T-helper 17 cell (primary cell): ENCODE measurements around the gene NR5A1. TPM values are rescaled to one million over a fixed set of nuclear protein-coding genes. Genes with fewer than 3 reads are reported as not detected.
A peak's percentile ranks its signal among the peaks of the same experiment; 100 is the strongest.

Source experiments
- ATAC-seq: fragments of 150-1000 bp; cut with Tn5 transposase; 2 replicates; pipeline ENCODE4 v1.10.0; 2021; ENCODE audit warnings: mild to moderate bottlenecking, moderate library complexity
- DNase-seq, 3 donors: peaks; one replicate each; pipeline versions ENCODE4 v3.0.0 to v3.0.0-alpha.2; 2020 to 2021
- H3K9me3 ChIP-seq: one replicate; pipeline ENCODE4 v1.7.0; 2013; ENCODE audit warnings: low read length, mild to moderate bottlenecking; ENCODE audit not compliant: control insufficient read depth, poor library complexity, severe bottlenecking
- H3K27ac Mint-ChIP-seq: one replicate; pipeline ENCODE4 v1.8.0; 2022; ENCODE audit warnings: mild to moderate bottlenecking, moderate library complexity, mixed read lengths
- H3K27me3 Mint-ChIP-seq: one replicate; pipeline ENCODE4 v1.8.0; 2022; ENCODE audit warnings: mixed read lengths
- H3K36me3 Mint-ChIP-seq: one replicate; pipeline ENCODE4 v1.8.0; 2022; ENCODE audit warnings: low read depth, mixed read lengths
- H3K4me1 Mint-ChIP-seq: one replicate; pipeline ENCODE4 v1.8.0; 2022; ENCODE audit warnings: mild to moderate bottlenecking, mixed read lengths
- H3K4me3 Mint-ChIP-seq: one replicate; pipeline ENCODE4 v1.8.0; 2022; ENCODE audit warnings: mild to moderate bottlenecking, moderate library complexity, mixed read lengths
- total RNA-seq, 4 donors: library from RNA in 2 of 4; stranded (reverse) in 2 of 4; gene quantifications; one replicate each; pipeline ENCODE4 v1.2.3 and lab custom pipeline; 2022 to 2026

NR5A1 gene
- total RNA-seq, 2 donors from 2014 or later = not detected

DNA sequence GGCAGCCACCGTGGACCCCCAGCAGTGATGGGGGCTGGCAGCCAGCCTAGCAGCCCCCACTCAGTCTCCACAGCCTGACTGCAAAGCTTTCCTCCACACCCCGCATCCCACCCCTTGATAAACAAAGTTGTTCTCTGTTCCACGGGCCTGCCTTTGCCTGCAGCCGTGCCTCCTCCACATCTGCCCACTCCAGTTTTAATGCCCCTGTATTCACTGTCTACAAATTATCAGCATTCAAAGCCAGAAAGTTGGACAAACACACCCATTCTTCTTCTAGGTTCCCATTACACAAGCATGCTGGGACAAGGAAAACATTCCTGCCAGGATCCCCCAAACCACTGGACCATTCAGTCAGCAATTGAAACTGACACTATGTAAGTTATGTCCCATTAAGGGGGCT lies 23.0 kb upstream of the NR5A1 start:
- Mint-ChIP-seq H3K36me3 (peaks cover 2% of the 10 kb centered on the region), H3K27ac (no peak overlapping the region), H3K27me3 (peaks cover 13% of the 10 kb centered on the region), H3K4me1 (no peaks in the 10 kb centered on the region), H3K4me3 (no peak overlapping the region)
- ATAC-seq (no peak), DNase-seq (no peak)
- H3K9me3 ChIP-seq = no peaks in the 10 kb centered on the region

- Mint-ChIP-seq H3K27me3 (peaks cover 22% of the 10 kb centered on the region), H3K36me3 (peaks cover 2% of the 10 kb centered on the region), H3K4me3 (no peak overlapping the region), H3K4me1 (no peaks in the 10 kb centered on the region), H3K27ac (no peak overlapping the region)
- H3K9me3 ChIP-seq = no peaks in the 10 kb centered on the region
- DNase-seq (no peak), ATAC-seq (no peak)
Observed at GRCh38 chr9:124527781-124528180, 20.6 kb upstream of the NR5A1 start.

DNA sequence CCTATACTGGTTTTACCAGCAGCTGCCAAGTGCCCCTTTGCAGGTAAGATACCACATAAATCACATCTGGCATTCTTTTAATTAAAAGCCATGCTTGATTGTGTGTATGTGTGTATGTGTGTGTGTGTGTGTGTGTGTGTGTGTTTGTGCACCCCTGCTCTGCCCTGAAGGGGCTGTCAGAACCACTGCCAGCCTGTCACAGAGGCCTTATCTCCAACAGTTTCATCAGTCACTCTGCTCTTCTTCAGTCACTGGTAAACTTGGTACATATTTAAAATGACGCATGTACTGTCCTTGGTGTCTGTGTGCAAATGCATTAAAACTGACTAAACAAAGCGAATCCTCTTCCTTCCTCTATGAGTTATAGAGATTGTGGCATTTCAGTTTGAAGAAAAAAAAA lies 19.0 kb upstream of the NR5A1 start:
- no peaks in the 10 kb centered on the region for H3K4me1 Mint-ChIP-seq
- no peak for DNase-seq
- no peaks in the 10 kb centered on the region for H3K36me3 Mint-ChIP-seq
- no peak for ATAC-seq
- H3K9me3 ChIP-seq = no peaks in the 10 kb centered on the region
- no peak overlapping the region for H3K4me3 Mint-ChIP-seq
- peaks cover 32% of the 10 kb centered on the region for H3K27me3 Mint-ChIP-seq
- no peak overlapping the region for H3K27ac Mint-ChIP-seq

GRCh38 chr9:124522121-124523098 lies 15.2 kb upstream of the NR5A1 start:
- H3K9me3 ChIP-seq = no peaks in the 10 kb centered on the region
- ATAC-seq (no peak), DNase-seq (no peak)
- H3K27me3 Mint-ChIP-seq = peaks cover 50% of the 10 kb centered on the region
- H3K27ac Mint-ChIP-seq = no peak overlapping the region
- no peaks in the 10 kb centered on the region for H3K36me3 Mint-ChIP-seq
- H3K4me1 Mint-ChIP-seq = no peaks in the 10 kb centered on the region
- H3K4me3 Mint-ChIP-seq = no peak overlapping the region

- H3K27ac Mint-ChIP-seq = no peak overlapping the region
- DNase-seq = no peak
- no peak for ATAC-seq
- H3K27me3 Mint-ChIP-seq = peaks cover 56% of the 10 kb centered on the region
- no peaks in the 10 kb centered on the region for H3K9me3 ChIP-seq
- no peaks in the 10 kb centered on the region for H3K4me1 Mint-ChIP-seq
- H3K4me3 Mint-ChIP-seq = no peak overlapping the region
- H3K36me3 Mint-ChIP-seq = peaks cover 2% of the 10 kb centered on the region
Observed at GRCh38 chr9:124521142-124521541, 13.9 kb upstream of the NR5A1 start.

GRCh38 chr9:124520206-124520596 lies 13.0 kb upstream of the NR5A1 start:
- H3K27ac Mint-ChIP-seq = no peak overlapping the region
- H3K4me1 Mint-ChIP-seq = no peaks in the 10 kb centered on the region
- peaks cover 2% of the 10 kb centered on the region for H3K36me3 Mint-ChIP-seq
- H3K4me3 Mint-ChIP-seq = no peak overlapping the region
- DNase-seq = no peak
- H3K27me3 Mint-ChIP-seq = peaks cover 55% of the 10 kb centered on the region
- no peak for ATAC-seq
- no peaks in the 10 kb centered on the region for H3K9me3 ChIP-seq

- H3K27ac Mint-ChIP-seq = no peak overlapping the region
Observed at GRCh38 chr9:124518116-124518515, 10.9 kb upstream of the NR5A1 start.

GRCh38 chr9:124517600-124517999 lies 10.4 kb upstream of the NR5A1 start:
- ATAC-seq = no peak
- H3K27me3 Mint-ChIP-seq = peaks cover 52% of the 10 kb centered on the region
- H3K27ac Mint-ChIP-seq = no peak overlapping the region
- peaks cover 3% of the 10 kb centered on the region for H3K4me1 Mint-ChIP-seq
- peaks cover 2% of the 10 kb centered on the region for H3K36me3 Mint-ChIP-seq
- H3K9me3 ChIP-seq = no peaks in the 10 kb centered on the region
- H3K4me3 Mint-ChIP-seq = no peak overlapping the region
- DNase-seq = no peak

More at GRCh38 chr9:124518116-124518515, 10.9 kb upstream of the NR5A1 start:
- ATAC-seq = no peak
- H3K9me3 ChIP-seq = no peaks in the 10 kb centered on the region
- Mint-ChIP-seq H3K27me3 (peaks cover 50% of the 10 kb centered on the region), H3K4me3 (no peak overlapping the region), H3K4me1 (peaks cover 1% of the 10 kb centered on the region), H3K36me3 (peaks cover 2% of the 10 kb centered on the region)
- DNase-seq = no peak

DNA sequence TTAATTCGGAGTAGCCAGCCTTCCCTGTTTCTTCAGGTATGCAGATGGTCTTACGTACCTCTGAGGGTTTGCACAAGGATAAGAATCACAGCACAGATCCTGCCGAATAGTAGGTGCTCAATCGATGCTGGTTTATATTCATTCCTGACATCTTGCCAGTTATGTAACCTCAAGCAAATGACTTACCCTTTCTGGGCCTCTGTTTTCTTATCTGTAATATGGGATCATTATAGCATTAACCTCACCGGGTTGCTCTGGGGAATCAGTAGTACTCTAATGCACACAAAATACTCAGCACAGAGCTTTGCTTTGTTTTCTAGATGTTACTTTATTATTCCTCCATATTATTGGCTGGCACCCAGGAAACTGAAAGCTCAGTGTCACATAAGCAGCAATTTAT lies 7.7 kb upstream of the NR5A1 start:
- no peak for DNase-seq

DNA sequence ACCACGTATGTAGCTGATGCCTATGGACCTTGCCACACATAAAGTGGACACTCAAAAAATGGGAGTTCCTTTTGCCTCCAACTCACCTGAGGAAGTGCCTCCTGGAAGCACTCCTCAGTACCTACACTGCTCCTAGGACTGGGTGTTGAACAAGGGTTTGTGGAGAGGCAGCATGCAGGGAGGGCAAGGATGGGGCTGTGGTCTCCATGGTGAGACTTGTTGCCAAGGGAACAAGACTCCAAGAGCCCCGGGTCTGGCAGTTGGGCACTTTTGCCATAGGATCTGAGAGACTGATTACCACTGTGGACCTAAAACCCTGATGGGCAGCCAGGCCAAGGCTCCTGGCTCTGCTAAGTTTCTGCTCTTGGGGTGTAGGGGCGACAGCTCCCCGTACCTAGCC lies 6.9 kb upstream of the NR5A1 start:
- H3K27ac Mint-ChIP-seq = no peak overlapping the region
- no peaks in the 10 kb centered on the region for H3K9me3 ChIP-seq
- peaks cover 2% of the 10 kb centered on the region for H3K36me3 Mint-ChIP-seq
- no peak for ATAC-seq
- DNase-seq = no peak
- H3K4me1 Mint-ChIP-seq = peaks cover 6% of the 10 kb centered on the region
- peaks cover 41% of the 10 kb centered on the region for H3K27me3 Mint-ChIP-seq
- H3K4me3 Mint-ChIP-seq = no peak overlapping the region

More for the DNA sequence above, 7.7 kb upstream of the NR5A1 start:
- H3K4me1 Mint-ChIP-seq = peaks cover 6% of the 10 kb centered on the region
- H3K27me3 Mint-ChIP-seq = peaks cover 44% of the 10 kb centered on the region
- no peak overlapping the region for H3K27ac Mint-ChIP-seq
- no peak overlapping the region for H3K4me3 Mint-ChIP-seq
- H3K36me3 Mint-ChIP-seq = peaks cover 2% of the 10 kb centered on the region
- no peak for ATAC-seq
- no peaks in the 10 kb centered on the region for H3K9me3 ChIP-seq

DNA sequence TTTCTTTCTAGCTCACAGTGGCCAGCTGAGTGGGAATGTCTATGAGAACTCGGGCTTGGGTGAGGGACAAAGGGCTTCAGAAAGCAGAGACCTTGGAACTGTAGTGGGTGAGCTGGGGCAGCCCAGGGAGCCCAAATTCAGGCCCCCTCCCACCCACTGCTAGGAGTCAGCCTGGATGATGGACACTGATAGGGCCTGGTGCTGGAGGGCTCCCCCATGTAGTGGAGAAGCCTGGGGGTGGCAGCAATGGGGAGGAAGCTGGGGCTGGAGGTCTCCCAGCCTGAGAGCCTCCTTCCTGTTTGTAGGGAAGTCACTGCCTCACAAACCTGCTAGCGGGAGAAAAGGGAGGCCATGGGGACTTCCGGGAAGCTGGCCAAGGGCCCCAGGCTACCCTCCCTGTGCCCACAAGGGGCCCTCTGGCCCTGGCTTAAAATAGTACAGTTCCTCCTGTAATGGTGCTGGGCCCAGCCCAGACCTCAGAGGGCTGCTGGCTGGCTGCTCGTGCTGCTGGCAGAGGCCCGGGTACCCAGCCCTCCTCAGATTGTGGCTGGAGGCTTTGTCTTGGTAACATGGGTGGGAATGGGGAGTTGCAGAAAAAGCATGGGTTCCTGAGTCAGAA lies 6.3 kb upstream of the NR5A1 start:
- DNase-seq (no peak), ATAC-seq (no peak)
- Mint-ChIP-seq H3K4me3 (no peak overlapping the region), H3K27me3 (peaks cover 38% of the 10 kb centered on the region), H3K4me1 (peaks cover 6% of the 10 kb centered on the region), H3K36me3 (peaks cover 2% of the 10 kb centered on the region), H3K27ac (no peak overlapping the region)
- H3K9me3 ChIP-seq = no peaks in the 10 kb centered on the region

DNA sequence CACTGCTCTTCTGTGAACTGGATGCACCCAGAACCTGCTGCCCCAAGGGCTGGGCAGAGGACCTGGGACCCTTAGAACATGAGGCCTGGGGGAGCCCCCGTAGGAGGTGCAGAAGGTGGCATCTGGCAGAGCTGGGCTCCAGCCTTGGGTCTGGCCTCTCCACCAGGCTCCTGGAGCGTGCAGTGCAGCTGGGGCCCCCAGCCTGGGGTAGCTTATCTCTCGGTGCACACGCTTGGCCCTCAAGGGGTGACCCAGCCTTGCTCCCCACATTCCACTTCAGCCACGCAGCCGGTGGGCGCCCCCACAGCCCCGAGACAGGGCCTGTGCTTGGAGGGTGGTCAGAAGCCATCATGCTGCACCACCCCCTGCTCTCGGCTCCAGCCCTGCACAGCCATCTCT lies 5.6 kb upstream of the NR5A1 start:
- H3K9me3 ChIP-seq = no peaks in the 10 kb centered on the region
- peaks cover 32% of the 10 kb centered on the region for H3K27me3 Mint-ChIP-seq
- peaks cover 2% of the 10 kb centered on the region for H3K36me3 Mint-ChIP-seq
- ATAC-seq (no peak), DNase-seq (no peak)
- no peak overlapping the region for H3K27ac Mint-ChIP-seq
- no peak overlapping the region for H3K4me3 Mint-ChIP-seq
- peaks cover 6% of the 10 kb centered on the region for H3K4me1 Mint-ChIP-seq

- ATAC-seq (no peak), DNase-seq (no peak)
- Mint-ChIP-seq H3K27me3 (peaks cover 25% of the 10 kb centered on the region), H3K4me1 (peaks cover 6% of the 10 kb centered on the region), H3K27ac (no peak overlapping the region), H3K36me3 (peaks cover 2% of the 10 kb centered on the region), H3K4me3 (peak overlapping the region; percentile 59)
- no peaks in the 10 kb centered on the region for H3K9me3 ChIP-seq
Observed at GRCh38 chr9:124511891-124512805, 4.9 kb upstream of the NR5A1 start.
